Tibial nerve (tissue), 4 donors: ENCODE results near the gene MT1F. TPM values are rescaled to one million over a fixed set of nuclear protein-coding genes. Genes with fewer than 3 reads are reported as not detected.
A peak's percentile ranks its signal among the peaks of the same experiment; 100 is the strongest.

Source experiments
- DNase-seq, 2 donors: peaks; one replicate each; pipeline ENCODE4 v3.0.0-alpha.2; 2019; ENCODE audit warnings: low spot score in 2 of 2
- H3K27ac ChIP-seq, 4 donors: fragments of 200-600 bp; sonication (generic) in 3 of 4; one replicate each; pipeline ENCODE4 v1.5.1; 2017 to 2019; ENCODE audit warnings: mild to moderate bottlenecking in 1 of 4
- H3K27me3 ChIP-seq, 2 donors: fragments of 200-600 bp; sonication (generic) in 1 of 2; one replicate each; pipeline versions ENCODE4 v1.5.1 to v1.6.0; 2017 to 2019
- H3K36me3 ChIP-seq, 3 donors: fragments of 200-600 bp; sonication (generic); one replicate each; pipeline ENCODE4 v1.5.1; 2018 to 2019
- H3K4me1 ChIP-seq, 4 donors: fragments of 200-600 bp; sonication (generic) in 3 of 4; one replicate each; pipeline ENCODE4 v1.5.1; 2017 to 2019
- H3K4me3 ChIP-seq, 4 donors: fragments of 200-600 bp; sonication (generic) in 3 of 4; one replicate each; pipeline ENCODE4 v1.5.1; 2017 to 2019; ENCODE audit warnings: mild to moderate bottlenecking in 1 of 4, moderate library complexity in 1 of 4
- H3K9me3 ChIP-seq, 4 donors: fragments of 200-600 bp; sonication (generic) in 3 of 4; one replicate each; pipeline ENCODE4 v1.5.1; 2017 to 2019
- EP300 ChIP-seq, 2 donors: sonication (generic); formaldehyde crosslinking; IDR thresholded peaks; one replicate each; pipeline ENCODE4 v1.6.1; 2017; ENCODE audit warnings: antibody characterized with exemption in 2 of 2, mild to moderate bottlenecking in 1 of 2
- POLR2A ChIP-seq, 2 donors: fragments of 450-650 bp; IDR thresholded peaks; one replicate each; pipeline ENCODE4 v1.6.1; 2017; ENCODE audit warnings: antibody characterized with exemption in 2 of 2, mild to moderate bottlenecking in 2 of 2, moderate library complexity in 2 of 2
- WGBS, 2 donors: methylation state at CpG; one replicate each; pipeline ENCODE4 v1.1.5; 2018; 5-methylcytosine and 5-hydroxymethylcytosine counted together
- total RNA-seq, 4 donors: library from RNA; depleted of rRNA; stranded (reverse); fragments of >200 nt; gene quantifications; one replicate each; pipeline ENCODE4 v1.1.0, GENCODE V29; 2016
- TF ChIP-seq, protein P1 (sequence below), 5 experiments: fragments of 200-600 bp in 3 of 5; fragments of 450-650 bp in 2 of 5; sonication (generic) in 3 of 5; IDR thresholded peaks; one replicate each; pipeline ENCODE4 v1.5.1; 2016 to 2019; ENCODE audit warnings: antibody characterized with exemption in 5 of 5, mild to moderate bottlenecking in 3 of 5, moderate library complexity in 2 of 5

MT1F gene
- total RNA-seq, 4 donors from 2014 or later, result 3.0 to 34.3 (median 11.3) TPM

DNA sequence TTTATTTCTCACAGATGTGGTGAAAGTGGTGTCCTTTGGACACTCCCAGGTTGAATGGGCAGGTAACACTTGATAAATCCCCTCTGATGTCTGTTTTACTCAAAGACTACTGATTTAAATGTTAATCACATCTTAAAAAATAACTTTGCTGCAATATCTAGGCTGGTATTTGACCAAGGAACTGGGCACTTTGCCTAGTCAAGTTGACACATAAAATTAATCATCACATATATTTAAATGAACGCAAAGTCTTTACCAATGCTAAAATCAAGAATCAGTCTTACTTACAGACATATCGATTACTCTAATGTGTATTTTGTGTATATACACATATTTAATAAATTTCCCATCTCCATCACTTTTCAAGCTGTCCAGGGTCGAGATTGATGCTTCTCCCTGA lies 42.4 kb upstream of the MT1F start:
- H3K27ac ChIP-seq, result no peak overlapping the region
- H3K27me3 ChIP-seq, result no peaks in the 10 kb centered on the region
- no peaks in the 10 kb centered on the region for H3K9me3 ChIP-seq
- H3K36me3 ChIP-seq, result no peaks in the 10 kb centered on the region
- H3K4me3 ChIP-seq, result no peak overlapping the region
- TF ChIP-seq, protein P1, sequence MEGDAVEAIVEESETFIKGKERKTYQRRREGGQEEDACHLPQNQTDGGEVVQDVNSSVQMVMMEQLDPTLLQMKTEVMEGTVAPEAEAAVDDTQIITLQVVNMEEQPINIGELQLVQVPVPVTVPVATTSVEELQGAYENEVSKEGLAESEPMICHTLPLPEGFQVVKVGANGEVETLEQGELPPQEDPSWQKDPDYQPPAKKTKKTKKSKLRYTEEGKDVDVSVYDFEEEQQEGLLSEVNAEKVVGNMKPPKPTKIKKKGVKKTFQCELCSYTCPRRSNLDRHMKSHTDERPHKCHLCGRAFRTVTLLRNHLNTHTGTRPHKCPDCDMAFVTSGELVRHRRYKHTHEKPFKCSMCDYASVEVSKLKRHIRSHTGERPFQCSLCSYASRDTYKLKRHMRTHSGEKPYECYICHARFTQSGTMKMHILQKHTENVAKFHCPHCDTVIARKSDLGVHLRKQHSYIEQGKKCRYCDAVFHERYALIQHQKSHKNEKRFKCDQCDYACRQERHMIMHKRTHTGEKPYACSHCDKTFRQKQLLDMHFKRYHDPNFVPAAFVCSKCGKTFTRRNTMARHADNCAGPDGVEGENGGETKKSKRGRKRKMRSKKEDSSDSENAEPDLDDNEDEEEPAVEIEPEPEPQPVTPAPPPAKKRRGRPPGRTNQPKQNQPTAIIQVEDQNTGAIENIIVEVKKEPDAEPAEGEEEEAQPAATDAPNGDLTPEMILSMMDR (IDR thresholded peaks at IDR 0.05), result no peak
- no peak for TF ChIP-seq EP300 (IDR thresholded peaks at IDR 0.05)
- TF ChIP-seq POLR2A (IDR thresholded peaks at IDR 0.05), result no peak
- 93% methylated on average over 3 of the region's 3 CpGs for WGBS, 2 donors
- peaks cover 0 to 37% (median 23%) of the 10 kb centered on the region in 4 donors for H3K4me1 ChIP-seq
- DNase-seq, result no peak

DNA sequence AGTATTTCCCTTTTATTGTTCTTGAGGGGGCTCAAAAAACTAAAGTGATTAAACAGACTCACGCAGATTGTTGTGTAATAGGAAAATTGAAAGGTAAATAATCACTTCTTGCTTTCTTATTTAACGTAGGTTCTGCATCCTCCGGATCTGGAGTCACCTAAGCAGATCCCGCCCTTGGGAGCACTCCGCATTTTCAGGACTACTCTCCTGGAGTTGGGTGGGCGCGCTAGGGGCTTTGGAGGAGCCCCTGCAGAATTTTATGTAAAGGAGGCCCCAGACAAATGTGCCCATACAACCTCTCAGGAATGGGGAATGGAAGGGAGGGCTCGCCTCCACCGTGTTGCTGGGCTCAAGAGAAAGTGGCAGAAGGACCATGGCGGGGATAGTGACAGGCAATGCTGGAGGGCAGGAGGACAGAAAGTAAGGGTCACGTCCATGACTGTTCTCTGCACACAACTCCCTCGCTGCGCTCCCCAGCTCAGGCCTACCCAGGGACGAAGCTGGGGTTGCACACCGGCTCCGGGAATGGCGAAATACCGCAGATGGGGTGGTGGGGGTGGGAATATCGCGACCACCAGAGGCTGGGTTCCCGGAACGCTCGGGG lies 41.0 kb upstream of the MT1F start:
- Histone ChIP-seq H3K4me1 (peaks cover 0 to 24% (median 13%) of the 10 kb centered on the region in 4 donors), H3K36me3 (no peaks in the 10 kb centered on the region), H3K27ac (peak overlapping the region; percentile 32 to 73 (median 52)), H3K27me3 (no peaks in the 10 kb centered on the region), H3K4me3 (peak overlapping the region; percentile 30 to 52 (median 38)), H3K9me3 (no peaks in the 10 kb centered on the region)
- WGBS, 2 donors, result 44 to 49% methylated on average over 23 of the region's 23 CpGs
- no peak for DNase-seq
- TF ChIP-seq POLR2A (IDR thresholded peaks at IDR 0.05), result no peak
- TF ChIP-seq, protein P1 (IDR thresholded peaks at IDR 0.05), result no peak
- TF ChIP-seq EP300 (IDR thresholded peaks at IDR 0.05), result no peak

DNA sequence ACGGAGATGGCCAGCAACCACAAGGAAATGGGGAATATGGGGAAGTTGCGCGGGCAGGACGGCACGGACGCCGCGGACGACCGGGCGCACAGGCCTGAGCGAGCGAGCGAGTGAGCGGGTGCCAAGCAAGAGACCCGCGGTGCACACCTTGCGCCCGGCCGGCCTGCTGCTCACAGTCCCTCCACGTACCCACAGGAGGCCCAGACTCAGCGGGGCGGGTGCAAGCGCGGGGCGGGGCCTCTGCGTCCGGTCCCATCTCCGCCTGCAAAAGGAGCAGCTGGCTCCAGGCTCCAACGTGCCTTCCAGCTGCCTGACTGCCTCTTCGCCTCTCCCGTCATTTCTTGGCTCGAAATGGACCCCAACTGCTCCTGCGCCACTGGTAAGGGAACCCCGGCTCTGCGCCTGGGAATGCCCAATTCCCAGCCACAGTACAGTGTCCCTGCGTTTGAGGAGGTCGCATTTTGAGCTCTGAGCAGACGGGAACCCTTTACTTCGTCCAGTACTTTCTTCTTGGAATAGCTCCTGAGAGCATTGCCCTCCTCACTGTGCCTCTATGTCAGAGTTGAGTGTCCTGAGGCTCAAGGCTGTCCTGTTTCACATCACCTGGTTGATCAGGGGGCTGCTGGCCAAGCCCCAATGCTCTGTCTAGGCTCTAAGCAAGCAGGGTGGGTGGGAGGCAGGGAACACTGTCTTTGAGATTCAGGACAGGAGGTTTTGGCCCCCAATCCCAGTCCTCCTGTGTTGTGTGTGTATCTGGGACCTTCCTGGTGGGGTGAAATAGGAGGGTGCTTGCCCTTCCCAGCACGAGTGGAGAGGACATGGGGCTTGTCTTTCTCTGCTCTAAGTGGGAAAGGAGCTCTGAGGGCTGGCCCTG lies 40.3 kb upstream of the MT1F start:
- Histone ChIP-seq H3K4me1 (peaks cover 0 to 17% (median 10%) of the 10 kb centered on the region in 4 donors), H3K27ac (peak overlapping the region; percentile 32 to 73 (median 54)), H3K9me3 (no peaks in the 10 kb centered on the region), H3K4me3 (peak overlapping the region; percentile 30 to 52 (median 38)), H3K36me3 (no peaks in the 10 kb centered on the region), H3K27me3 (no peaks in the 10 kb centered on the region)
- WGBS, 2 donors, result 4 to 11% methylated on average over 34 to 36 of the region's 41 CpGs
- TF ChIP-seq EP300 (IDR thresholded peaks at IDR 0.05) (peak in 1 of 2 donors; percentile 82), POLR2A (IDR thresholded peaks at IDR 0.05) (peak in 1 of 2 donors; percentile 62)
- TF ChIP-seq, protein P1 (IDR thresholded peaks at IDR 0.05), result peak in 3 of 5 experiments; percentile 5 to 34 (median 23)
- no peak for DNase-seq

DNA sequence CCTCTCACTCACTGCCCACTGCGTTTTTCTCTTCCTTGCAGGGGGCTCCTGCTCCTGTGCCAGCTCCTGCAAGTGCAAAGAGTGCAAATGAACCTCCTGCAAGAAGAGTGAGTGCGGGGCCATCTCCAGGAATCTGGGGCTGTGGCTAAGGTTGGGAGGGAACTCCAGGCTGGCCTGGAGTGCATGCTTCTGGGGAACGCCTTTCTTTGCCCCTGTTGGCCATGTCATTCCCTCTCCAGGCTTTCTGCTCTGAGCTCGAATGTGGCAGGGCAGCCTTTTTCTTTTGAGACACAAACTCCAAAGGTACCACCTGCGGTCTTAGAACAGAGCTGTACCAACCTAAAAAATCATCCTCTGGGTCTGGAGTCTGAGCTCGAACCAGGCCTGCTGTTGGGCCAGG lies 39.6 kb upstream of the MT1F start:
- no peaks in the 10 kb centered on the region for H3K27me3 ChIP-seq
- peaks cover 0 to 17% (median 10%) of the 10 kb centered on the region in 4 donors for H3K4me1 ChIP-seq
- peak overlapping the region in 2 of 4 donors; percentile 72 to 73 for H3K27ac ChIP-seq
- WGBS, 2 donors, result 77 to 79% methylated on average over 6 of the region's 6 CpGs
- DNase-seq, result no peak
- TF ChIP-seq, protein P1 (IDR thresholded peaks at IDR 0.05), result no peak
- no peak for TF ChIP-seq POLR2A (IDR thresholded peaks at IDR 0.05)
- no peak for TF ChIP-seq EP300 (IDR thresholded peaks at IDR 0.05)
- no peaks in the 10 kb centered on the region for H3K36me3 ChIP-seq
- no peaks in the 10 kb centered on the region for H3K9me3 ChIP-seq
- H3K4me3 ChIP-seq, result no peak overlapping the region
